Prostate gland (tissue), 2 donors: Measurements from ENCODE around the gene CHST10. TPM values are rescaled to one million over a fixed set of nuclear protein-coding genes. Genes with fewer than 3 reads are reported as not detected.

Experiments used
- DNase-seq: peaks from one replicate; pipeline ENCODE4 v3.0.0-alpha.2; 2019; ENCODE audit warnings: low spot score
- H3K27ac ChIP-seq, 2 donors: fragments of 200-600 bp; sonication (generic); 2 replicates each; pipeline ENCODE4 v1.5.1; 2017 to 2019
- H3K27me3 ChIP-seq: fragments of 200-600 bp; sonication (generic); replicated peaks from 2 replicates; pipeline ENCODE4 v1.5.1; 2019; ENCODE audit not compliant: insufficient read depth
- H3K36me3 ChIP-seq, 2 donors: fragments of 200-600 bp; sonication (generic); 1 replicate in 1 of 2; 2 replicates in 1 of 2; pipeline versions ENCODE4 v1.5.1 to v1.8.1; 2017 to 2019
- H3K4me1 ChIP-seq: fragments of 200-600 bp; sonication (generic); replicated peaks from 2 replicates; pipeline ENCODE4 v1.5.1; 2019
- H3K4me3 ChIP-seq, 2 donors: fragments of 200-600 bp; sonication (generic); 2 replicates each; pipeline ENCODE4 v1.5.1; 2017 to 2019
- H3K9me3 ChIP-seq: fragments of 200-600 bp; sonication (generic); 2 replicates; pipeline ENCODE4 v1.5.1; 2017
- POLR2A ChIP-seq: fragments of 450-650 bp; IDR thresholded peaks from one replicate; pipeline ENCODE4 v1.6.1; 2016; ENCODE audit warnings: antibody characterized with exemption, mild to moderate bottlenecking
- POLR2AphosphoS5 ChIP-seq: sonication (generic); formaldehyde crosslinking; IDR thresholded peaks from one replicate; pipeline ENCODE4 v1.6.1; 2017; ENCODE audit warnings: antibody characterized with exemption
- WGBS: methylation state at CpG from one replicate; pipeline ENCODE4 v1.1.5; 2018; 5-methylcytosine and 5-hydroxymethylcytosine counted together
- intact Hi-C: fragments of 100-400 bp; cut with DNase I; formaldehyde crosslinking; loops from one replicate; pipeline ENCODE4 v1.14.2; 2022
- total RNA-seq, 2 donors: library from RNA; depleted of rRNA; stranded (reverse); fragments of >200 nt; gene quantifications; one replicate each; pipeline ENCODE4 v1.1.0, GENCODE V29; 2016
- TF ChIP-seq, protein P1 (sequence below), 4 experiments: fragments of 200-600 bp in 2 of 4; fragments of 450-650 bp in 2 of 4; sonication (generic) in 2 of 4; IDR thresholded peaks; 1 replicate in 3 of 4; 2 replicates in 1 of 4; pipeline ENCODE4 v1.5.1; 2016 to 2019; ENCODE audit warnings: antibody characterized with exemption in 4 of 4, mild to moderate bottlenecking in 2 of 4, moderate library complexity in 2 of 4

CHST10 gene
- total RNA-seq, 2 donors from 2014 or later, result 10.0 to 27.7 TPM

- TF ChIP-seq POLR2AphosphoS5, result no peak
- no peak for TF ChIP-seq POLR2A
- TF ChIP-seq, protein P1, sequence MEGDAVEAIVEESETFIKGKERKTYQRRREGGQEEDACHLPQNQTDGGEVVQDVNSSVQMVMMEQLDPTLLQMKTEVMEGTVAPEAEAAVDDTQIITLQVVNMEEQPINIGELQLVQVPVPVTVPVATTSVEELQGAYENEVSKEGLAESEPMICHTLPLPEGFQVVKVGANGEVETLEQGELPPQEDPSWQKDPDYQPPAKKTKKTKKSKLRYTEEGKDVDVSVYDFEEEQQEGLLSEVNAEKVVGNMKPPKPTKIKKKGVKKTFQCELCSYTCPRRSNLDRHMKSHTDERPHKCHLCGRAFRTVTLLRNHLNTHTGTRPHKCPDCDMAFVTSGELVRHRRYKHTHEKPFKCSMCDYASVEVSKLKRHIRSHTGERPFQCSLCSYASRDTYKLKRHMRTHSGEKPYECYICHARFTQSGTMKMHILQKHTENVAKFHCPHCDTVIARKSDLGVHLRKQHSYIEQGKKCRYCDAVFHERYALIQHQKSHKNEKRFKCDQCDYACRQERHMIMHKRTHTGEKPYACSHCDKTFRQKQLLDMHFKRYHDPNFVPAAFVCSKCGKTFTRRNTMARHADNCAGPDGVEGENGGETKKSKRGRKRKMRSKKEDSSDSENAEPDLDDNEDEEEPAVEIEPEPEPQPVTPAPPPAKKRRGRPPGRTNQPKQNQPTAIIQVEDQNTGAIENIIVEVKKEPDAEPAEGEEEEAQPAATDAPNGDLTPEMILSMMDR (IDR thresholded peaks at IDR 0.05), result no peak
- no peaks in the 10 kb centered on the region for H3K4me1 ChIP-seq
- no peaks in the 10 kb centered on the region for H3K36me3 ChIP-seq
- H3K4me3 ChIP-seq, result no peak overlapping the region
- intact Hi-C loops, result no loop called here
- WGBS, result 90% methylated on average over 12 of the region's 12 CpGs
- H3K27ac ChIP-seq, result peak overlapping the region in 1 of 2 donors; percentile 82
- no peaks in the 10 kb centered on the region for H3K9me3 ChIP-seq
- no peak for DNase-seq
- H3K27me3 ChIP-seq, result no peaks in the 10 kb centered on the region
These were observed 1.0 kb upstream of the CHST10 start for GRCh38 chr2:100418406-100418962.

- Histone ChIP-seq H3K27ac (peak overlapping the region; percentile 76 to 82), H3K4me1 (no peaks in the 10 kb centered on the region), H3K9me3 (no peaks in the 10 kb centered on the region), H3K27me3 (no peaks in the 10 kb centered on the region), H3K4me3 (peak overlapping the region; percentile 74 to 79), H3K36me3 (no peaks in the 10 kb centered on the region)
- DNase-seq, result no peak
- TF ChIP-seq POLR2A (no peak), POLR2AphosphoS5 (no peak)
- TF ChIP-seq, protein P1 (IDR thresholded peaks at IDR 0.05), result no peak
- intact Hi-C loops, result no loop called here
- 6% methylated on average over 19 of the region's 19 CpGs for WGBS
These were observed 250 bp upstream of the CHST10 start for GRCh38 chr2:100417711-100418124.

DNA sequence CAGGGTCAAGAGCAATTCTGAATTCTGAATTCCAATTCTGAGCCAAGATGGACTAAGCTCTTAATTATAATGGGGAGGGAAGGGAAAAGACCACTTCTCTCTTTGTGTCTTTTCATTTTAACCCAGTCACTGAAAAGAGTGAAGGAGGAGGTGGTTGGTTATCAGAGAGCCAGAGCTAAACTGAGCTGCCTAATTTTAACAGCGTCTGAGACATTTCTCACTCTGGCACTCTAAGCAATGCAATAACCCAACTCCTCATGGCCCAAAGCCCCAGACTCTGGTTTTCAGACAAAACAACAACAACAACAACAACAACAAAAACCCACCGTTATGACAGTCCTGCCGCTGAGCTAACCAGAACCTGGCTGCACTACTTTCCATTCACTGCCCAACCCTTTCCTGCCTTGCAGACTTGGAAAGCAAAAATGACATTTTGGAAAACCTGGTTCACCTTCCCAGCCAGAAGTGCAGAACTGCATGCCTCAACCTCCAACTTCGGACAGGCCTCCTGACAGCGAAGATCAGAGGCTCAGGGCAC, 1.0 kb downstream of the CHST10 start:
- TF ChIP-seq POLR2AphosphoS5, result no peak
- no peak for TF ChIP-seq POLR2A
- TF ChIP-seq, protein P1 (IDR thresholded peaks at IDR 0.05), result no peak
- no peaks in the 10 kb centered on the region for H3K36me3 ChIP-seq
- intact Hi-C loops, result no loop called here
- WGBS, result 3% methylated on average over 5 of the region's 5 CpGs
- H3K27me3 ChIP-seq, result no peaks in the 10 kb centered on the region
- no peak for DNase-seq
- H3K4me3 ChIP-seq, result peak overlapping the region; percentile 74 to 79
- H3K4me1 ChIP-seq, result no peaks in the 10 kb centered on the region
- H3K27ac ChIP-seq, result peak overlapping the region; percentile 76 to 82
- H3K9me3 ChIP-seq, result no peaks in the 10 kb centered on the region

- no peaks in the 10 kb centered on the region for H3K36me3 ChIP-seq
- no peak for DNase-seq
- no peaks in the 10 kb centered on the region for H3K4me1 ChIP-seq
- no peak for TF ChIP-seq POLR2AphosphoS5
- TF ChIP-seq POLR2A, result no peak
- TF ChIP-seq, protein P1 (IDR thresholded peaks at IDR 0.05), result no peak
- H3K9me3 ChIP-seq, result no peaks in the 10 kb centered on the region
- intact Hi-C loops, result no loop called here
- 89% methylated on average over 4 of the region's 4 CpGs for WGBS
- no peaks in the 10 kb centered on the region for H3K27me3 ChIP-seq
- H3K4me3 ChIP-seq, result no peak overlapping the region
- H3K27ac ChIP-seq, result no peak overlapping the region
These were observed 3.9 kb downstream of the CHST10 start for GRCh38 chr2:100413571-100413970.

DNA sequence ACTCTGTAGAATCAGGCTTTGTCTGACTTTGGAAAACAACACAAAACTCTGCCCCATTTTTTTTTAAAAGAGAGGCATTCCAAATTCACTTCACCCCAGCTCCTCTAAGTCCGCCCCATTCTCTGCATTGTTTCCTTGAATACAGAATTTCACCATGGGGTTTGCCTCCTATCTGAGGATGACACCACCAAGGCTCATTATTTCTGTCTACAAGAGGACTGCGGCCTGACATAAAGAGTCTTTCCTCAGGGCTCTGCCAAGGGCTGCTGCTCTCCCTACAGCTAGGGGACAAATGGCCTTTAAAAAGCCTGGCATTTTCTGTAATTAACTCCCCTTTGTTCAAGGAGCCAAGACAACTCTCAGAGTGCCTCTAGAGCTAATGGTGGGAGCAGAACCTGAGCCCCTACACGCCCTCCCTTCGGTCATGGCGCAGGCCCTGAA, 4.6 kb downstream of the CHST10 start:
- H3K36me3 ChIP-seq, result no peaks in the 10 kb centered on the region
- H3K4me1 ChIP-seq, result no peaks in the 10 kb centered on the region
- no peaks in the 10 kb centered on the region for H3K27me3 ChIP-seq
- intact Hi-C loops, result no loop called here
- TF ChIP-seq POLR2A (no peak), POLR2AphosphoS5 (no peak)
- TF ChIP-seq, protein P1 (IDR thresholded peaks at IDR 0.05), result no peak
- no peak overlapping the region for H3K27ac ChIP-seq
- H3K9me3 ChIP-seq, result no peaks in the 10 kb centered on the region
- H3K4me3 ChIP-seq, result no peak overlapping the region
- DNase-seq, result no peak
- 97% methylated on average over 5 of the region's 5 CpGs for WGBS
